ENCODE data around the gene MYO7B.

DNA sequence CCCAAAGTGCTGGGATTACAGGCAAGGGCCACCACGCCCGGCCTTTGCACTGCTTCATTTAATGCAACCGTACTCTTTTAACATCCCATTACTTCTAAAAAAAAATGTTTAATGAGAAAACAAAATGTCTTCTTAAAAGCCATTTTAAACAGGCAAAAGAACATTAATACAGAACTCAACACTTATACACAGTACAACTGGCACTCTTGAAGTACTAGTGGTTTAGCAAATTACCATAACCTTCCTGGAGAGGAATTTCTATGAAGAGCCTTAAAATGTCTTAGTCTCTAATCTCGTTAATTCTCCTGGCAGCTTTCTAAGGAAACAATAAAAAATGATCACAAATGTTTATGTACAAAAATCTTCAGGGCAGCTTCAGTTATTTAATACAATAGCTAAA lies 15.1 kb upstream of the MYO7B start:
- TF ChIP-seq FOXP2 (optimal IDR thresholded peaks at IDR 0.05; ENCODE audit: control extremely low read depth, extremely low read length, insufficient read depth) = no peak
- no peak for TF ChIP-seq EZH2 (IDR thresholded peaks at IDR 0.05)

All from SK-N-MC (cell line).